ENCODE results near the gene MAP10.

MAP10 gene

DNA sequence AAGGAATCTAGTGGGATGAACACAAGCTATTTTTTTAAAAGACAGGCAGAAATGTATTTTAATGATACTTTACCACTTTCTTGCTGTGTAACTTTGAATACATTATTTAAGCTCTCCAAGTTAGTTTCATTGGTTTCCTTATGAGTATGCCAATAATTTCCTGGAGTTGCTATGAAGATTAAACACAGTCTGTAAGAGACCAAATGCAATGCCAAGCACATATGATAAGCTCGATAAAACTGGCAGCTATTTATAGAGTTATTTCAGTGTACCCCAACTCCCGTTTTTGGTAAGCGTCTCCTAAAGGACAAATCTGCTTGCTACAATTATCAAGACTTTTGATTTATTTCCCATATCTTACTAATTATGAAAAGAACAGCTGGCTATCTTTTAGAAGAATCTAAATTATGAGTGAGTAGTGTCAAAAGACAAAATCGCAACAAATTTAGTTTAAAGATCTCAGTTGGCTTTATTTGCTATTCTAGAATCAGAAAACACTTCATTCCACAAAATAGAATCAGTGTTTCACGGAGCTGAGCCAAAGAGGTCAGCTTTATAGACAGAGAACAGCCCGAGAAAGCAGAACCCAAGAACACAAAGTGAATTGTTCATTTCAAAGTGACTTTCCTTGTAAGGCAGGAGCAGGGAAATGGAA, 7.2 kb upstream of the MAP10 start:
- no peak for DNase-seq

DNA sequence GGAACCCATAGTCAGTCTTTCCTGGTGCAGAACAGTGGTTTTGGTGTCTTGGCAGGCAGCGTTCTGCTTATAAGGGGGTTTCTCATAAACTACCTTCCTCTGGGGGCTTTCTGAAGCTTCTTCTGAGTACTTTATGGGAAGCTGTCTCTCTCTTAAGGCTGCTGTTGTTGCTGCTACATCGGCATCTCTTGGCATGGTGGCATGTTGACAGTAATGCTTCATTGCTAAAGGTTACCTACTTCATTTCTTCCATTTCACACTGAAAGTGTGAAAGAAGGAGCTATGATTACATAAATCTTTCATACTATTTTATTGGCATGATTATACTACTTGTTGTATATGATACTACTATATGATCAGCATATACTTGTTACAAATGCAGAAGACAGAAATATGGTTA, 6.3 kb upstream of the MAP10 start:
- DNase-seq: no peak

GRCh38 chr1:232806186-232806510, 932 bp downstream of the MAP10 start:
- DNase-seq: no peak

- DNase-seq: no peak
Measured at GRCh38 chr1:232810856-232811255, 5.6 kb downstream of the MAP10 start.

DNA sequence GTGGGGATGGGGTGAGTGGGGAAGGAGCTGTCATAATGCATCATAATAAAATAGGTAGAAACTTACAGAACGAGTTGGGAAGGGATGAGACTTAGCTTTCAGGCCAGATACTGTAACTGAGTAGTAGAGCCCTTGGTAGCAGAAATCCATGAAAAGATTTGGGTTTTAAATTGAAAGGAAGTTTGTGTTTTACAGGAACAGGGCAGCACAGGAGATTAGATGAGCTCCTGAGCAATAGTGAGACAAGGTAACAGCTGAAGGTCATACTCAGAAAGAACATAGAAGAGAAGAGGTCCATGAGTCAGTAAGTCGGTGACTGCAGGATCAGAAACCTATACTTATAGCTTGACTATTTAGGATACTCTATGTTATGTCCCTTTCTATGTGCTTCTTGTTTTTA, 7.3 kb downstream of the MAP10 start:
- DNase-seq: no peak

GRCh38 chr1:232813097-232813496, 7.9 kb downstream of the MAP10 start:
- no peak for DNase-seq

GRCh38 chr1:232813760-232814159, 8.5 kb downstream of the MAP10 start:
- DNase-seq: no peak

DNA sequence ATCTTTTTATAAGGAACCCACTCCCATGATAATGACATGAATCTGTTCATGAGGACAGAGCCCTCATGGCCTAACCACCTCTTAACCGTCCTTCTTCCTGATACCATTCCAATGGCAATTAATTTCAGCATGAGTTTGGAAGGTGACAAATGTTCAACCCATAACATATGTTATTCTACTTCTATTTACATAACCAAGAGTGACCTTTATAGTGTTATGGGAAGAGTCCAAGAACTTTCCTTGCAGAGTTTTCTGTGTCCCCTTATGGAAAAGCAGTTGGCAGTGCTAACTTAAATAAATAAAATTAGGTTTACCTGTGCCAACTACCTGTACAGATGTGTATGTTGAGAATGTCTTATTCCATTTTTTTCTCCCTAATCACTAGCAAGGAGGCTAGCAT, 11.1 kb downstream of the MAP10 start:
- DNase-seq: no peak

DNA sequence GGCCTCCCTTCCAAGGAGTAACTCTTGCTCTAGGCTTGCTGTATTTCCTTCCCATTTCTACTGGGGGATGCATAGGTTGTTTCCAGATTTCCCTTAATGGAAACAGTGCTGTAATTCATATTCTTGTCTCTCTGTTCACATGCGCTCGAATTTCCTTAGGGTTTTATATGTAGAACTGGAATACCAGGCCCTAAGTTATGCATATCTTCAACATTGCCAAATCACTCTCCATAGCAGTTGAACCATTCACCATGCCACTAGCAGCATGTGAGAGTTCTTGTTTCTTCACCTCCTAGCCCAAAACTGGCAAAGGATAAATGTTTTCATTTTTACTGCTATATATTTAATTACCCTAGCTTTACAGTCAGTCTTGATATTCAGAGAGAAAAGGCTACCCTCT, 12.8 kb downstream of the MAP10 start:
- no peak for DNase-seq

DNA sequence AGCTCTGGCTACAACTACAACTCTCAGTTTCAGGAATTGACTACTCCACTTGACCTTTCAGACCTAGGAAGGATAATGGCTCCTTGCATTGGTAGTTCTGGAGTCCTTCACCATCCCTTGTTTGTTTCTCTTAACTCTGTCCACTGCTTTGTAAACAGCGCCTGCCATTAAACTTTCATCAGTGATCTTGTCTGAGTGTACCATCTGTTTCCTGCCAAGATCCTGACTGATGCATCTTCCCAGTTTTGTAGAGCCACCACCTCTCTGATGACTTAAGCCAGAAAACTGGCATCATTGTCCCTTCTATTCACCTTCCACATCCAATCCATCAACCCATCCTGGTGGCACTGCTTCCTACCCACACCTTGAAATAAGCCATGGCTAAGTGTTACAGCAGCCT, 15.2 kb downstream of the MAP10 start:
- no peak for DNase-seq

GRCh38 chr1:232822530-232822929, 17.3 kb downstream of the MAP10 start:
- DNase-seq: no peak

GRCh38 chr1:232826318-232826717, 21.1 kb downstream of the MAP10 start:
- DNase-seq: no peak

- no peak for DNase-seq
Measured at GRCh38 chr1:232830661-232831060, 25.4 kb downstream of the MAP10 start.

GRCh38 chr1:232831895-232832294, 26.7 kb downstream of the MAP10 start:
- DNase-seq: no peak

- no peak for DNase-seq
Measured at GRCh38 chr1:232834066-232834465, 28.9 kb downstream of the MAP10 start.

DNA sequence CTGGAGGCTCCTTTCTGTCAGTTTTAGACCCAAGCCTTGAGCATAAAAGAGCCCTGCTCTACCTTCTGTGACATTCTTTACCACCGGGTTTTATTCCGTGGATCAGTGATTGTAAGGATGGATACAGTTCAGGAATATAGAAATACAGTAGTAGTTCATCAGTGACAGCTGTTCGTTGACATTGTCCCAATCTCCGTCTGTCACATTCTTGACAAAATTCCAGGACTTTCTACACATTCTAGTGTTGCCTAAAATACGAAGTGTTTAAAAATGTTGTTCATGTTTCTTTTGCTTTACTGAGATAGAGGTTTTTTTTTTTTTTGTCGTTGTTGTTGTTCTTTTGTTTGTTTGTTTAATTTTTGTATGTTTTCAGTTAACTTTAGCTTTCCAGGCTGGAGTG, 29.9 kb downstream of the MAP10 start:
- no peak for DNase-seq

GRCh38 chr1:232837087-232837486, 31.9 kb downstream of the MAP10 start:
- no peak for DNase-seq

GRCh38 chr1:232841823-232842565, 36.8 kb downstream of the MAP10 start:
- no peak for DNase-seq

DNA sequence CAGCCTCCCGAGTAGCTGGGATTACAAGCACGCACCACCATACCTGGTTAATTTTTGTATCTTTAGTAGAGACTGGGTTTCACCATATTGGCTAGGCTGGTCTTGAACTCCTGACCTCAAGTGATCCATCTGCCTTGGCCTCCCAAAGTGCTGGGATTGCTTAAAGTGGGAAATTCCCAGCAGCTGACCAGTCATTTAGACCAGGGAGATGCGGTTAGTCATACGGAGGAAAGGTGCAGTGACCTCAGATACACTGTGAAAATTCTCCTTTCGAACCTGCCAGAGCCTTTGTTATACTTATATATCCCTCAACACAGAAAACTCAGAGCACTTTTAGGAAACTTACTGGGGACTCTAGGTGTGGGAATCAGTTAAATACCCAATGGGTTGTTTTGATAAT, 39.6 kb downstream of the MAP10 start:
- DNase-seq: no peak

DNA sequence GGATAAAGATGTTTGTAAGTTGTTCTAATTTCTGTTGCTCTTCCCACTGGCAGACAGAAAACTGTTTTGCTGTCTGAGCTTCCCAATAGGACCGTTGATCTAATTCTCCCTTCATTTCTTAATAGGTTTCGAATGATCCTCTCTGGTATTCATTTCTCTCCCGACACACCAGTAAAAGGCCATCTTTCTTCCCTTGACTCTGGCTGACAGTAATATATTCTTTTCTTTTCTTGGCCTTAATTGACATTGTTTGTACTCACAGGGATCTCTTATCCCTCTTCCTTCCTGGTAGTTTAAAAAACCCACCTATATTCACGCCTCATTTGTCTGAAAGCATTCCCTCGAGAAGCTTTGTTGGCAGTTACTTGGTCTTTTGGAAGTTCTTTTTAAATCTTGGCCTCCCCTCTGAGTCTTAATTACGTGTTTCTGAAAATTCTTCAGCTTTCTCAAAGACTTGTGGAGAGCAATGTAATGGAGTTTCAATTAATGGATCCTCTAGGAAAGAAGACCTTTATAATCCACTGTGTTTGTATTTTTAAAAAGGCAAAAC, 40.3 kb downstream of the MAP10 start:
- DNase-seq: no peak

DNA sequence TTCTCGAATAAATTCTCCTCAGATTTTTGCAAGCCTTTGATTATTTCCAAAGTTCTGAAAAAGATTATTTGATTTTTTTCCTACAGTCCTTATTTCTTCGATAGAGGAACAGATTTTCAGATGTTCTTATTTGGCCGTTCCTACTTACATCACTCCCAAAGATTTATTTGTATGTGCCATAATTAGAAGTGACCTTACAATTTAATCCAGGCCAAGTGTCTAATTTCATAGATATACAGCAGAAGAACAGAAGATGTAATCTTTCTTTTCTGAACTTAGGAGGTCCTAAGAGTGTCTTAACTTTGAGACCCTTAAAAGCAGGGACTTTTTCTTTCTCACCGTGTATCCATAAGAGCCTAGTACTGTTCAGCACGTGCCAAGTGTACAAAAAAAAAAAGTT, 46.3 kb downstream of the MAP10 start:
- no peak for DNase-seq

DNA sequence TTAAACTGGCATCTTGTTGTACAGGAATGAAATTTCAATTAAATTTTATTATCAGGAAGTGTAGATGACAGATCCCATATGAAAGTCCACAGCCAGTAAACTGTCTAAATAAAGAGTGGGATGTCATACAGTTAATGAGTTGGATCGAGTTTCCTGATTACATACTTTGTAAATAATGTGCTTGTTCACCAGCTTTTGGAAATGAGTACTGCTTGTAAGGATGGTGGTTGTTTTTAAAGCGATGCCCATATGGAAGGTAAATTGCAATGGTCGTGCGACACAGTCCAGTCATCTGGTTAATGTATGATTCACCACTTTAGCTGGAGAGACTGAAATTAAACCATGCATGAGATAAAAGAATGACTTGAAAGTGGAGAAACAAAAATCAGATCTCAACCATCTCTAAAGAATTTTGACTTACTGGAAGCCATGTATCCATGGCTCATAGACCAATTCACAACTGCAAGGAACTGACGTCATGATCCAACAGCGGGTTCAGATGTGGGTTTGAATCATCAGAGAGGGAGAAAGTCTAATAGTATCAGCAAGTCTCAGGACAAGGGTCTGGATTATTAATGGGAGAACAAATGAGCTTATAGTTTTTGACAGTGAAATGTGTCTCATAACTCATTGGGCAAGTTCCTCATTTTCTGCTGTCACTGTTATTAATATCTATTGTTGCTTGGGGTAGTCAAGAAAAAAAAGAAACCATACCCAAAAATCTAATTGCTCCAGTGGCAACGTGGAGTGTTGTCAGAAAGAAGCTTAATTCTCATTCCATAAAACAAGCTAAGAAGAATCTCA, 49.0 kb downstream of the MAP10 start:
- no peak for DNase-seq

GRCh38 chr1:232854798-232855159, 49.6 kb downstream of the MAP10 start:
- DNase-seq: no peak

DNA sequence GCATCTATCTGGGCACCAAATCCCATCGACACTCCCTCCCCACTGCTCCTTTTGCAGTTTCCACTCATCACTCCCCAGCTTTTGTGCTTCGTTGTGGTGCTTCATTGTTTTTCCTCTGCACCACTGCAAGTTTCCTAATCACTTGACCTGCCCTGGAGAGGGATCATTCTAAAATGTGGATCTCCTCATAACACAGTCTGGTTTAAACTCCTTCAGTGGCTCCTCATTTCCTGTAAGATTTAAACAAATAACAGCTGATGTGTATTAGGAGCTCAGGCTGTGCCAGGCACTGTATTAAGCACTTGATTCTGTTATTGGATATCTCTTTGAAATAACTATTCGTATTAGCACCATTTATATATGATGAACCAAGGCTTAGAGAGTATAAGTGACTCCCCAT, 51.3 kb downstream of the MAP10 start:
- DNase-seq: no peak

Data from stimulated activated CD4-positive, alpha-beta T cell treated with anti-CD3 and anti-CD28 coated beads, Interleukin-2, amount 100 ng/mL, for 48 hours (primary cell).